GM12878 (cell line): ENCODE measurements around the gene GOLGA6D. TPM values are rescaled to one million over a fixed set of nuclear protein-coding genes. Genes with fewer than 3 reads are reported as not detected.

ENCODE experiments used
- ATAC-seq: fragments of 200-7000 bp; cut with Tn5 transposase; 3 replicates; pipeline ENCODE4 v1.9.1; 2020; ENCODE audit warnings: mild to moderate bottlenecking, moderate library complexity
- BruUV-seq: library from RNA; stranded (reverse); fragments of 400-500 nt; replicated peaks from 2 replicates; lab custom pipeline; 2021; lab: Mats Ljungman, UMichigan
- CTCF ChIA-PET: fragments of 300-600 bp; sonication (Branson Sonifier 250); formaldehyde crosslinking; extraction: SDS; loops from one replicate; lab custom pipeline; 2021; ENCODE audit warnings: inconsistent platforms; lab: Yijun Ruan, JAX
- POLR2A ChIA-PET: fragments of 350-600 bp; formaldehyde crosslinking; extraction: SDS; loops from one replicate; lab custom pipeline; 2021; ENCODE audit warnings: inconsistent platforms; lab: Charles Lee
- RAD21 ChIA-PET: fragments of 300-600 bp; sonication (Branson Sonifier 250); formaldehyde crosslinking; loops from one replicate; lab custom pipeline; 2023; ENCODE audit warnings: antibody characterized with exemption; ENCODE audit not compliant: unreplicated experiment; lab: Charles Lee
- SMC1A ChIA-PET: fragments of 300-600 bp; sonication (Branson Sonifier 250); formaldehyde crosslinking; loops from one replicate; lab custom pipeline; 2023; ENCODE audit not compliant: unreplicated experiment, uncharacterized antibody; lab: Charles Lee
- DNase-seq: peaks from one replicate; pipeline ENCODE4 v3.0.0-alpha.2; 2011; ENCODE audit warnings: low read depth, low spot score
- FAIRE-seq: peaks from 3 replicates; lab custom pipeline; 2011; peaks lifted over from hg19 to GRCh38; lab: Jason Lieb, UNC
- H2AFZ ChIP-seq: 2 replicates; pipeline ENCODE4 v1.6.0; 2011; ENCODE audit warnings: low read depth, low read length, control low read depth; ENCODE audit not compliant: control insufficient read depth
- H3K27ac ChIP-seq: 2 replicates; pipeline ENCODE4 v1.5.1; 2011; ENCODE audit warnings: control low read depth; ENCODE audit not compliant: control insufficient read depth, insufficient read depth
- H3K27me3 ChIP-seq, 2 experiments: replicated peaks in 1 of 2; 2 replicates each; pipeline versions ENCODE4 v1.6.0 to v1.6.1; 2011; ENCODE audit warnings: low read length in 1 of 2; ENCODE audit not compliant: control insufficient read depth in 2 of 2, insufficient read depth in 2 of 2
- H3K36me3 ChIP-seq, 2 experiments: 2 replicates each; pipeline ENCODE4 v1.5.1; 2011; ENCODE audit warnings: low read length in 1 of 2; ENCODE audit not compliant: control insufficient read depth in 2 of 2, insufficient read depth in 2 of 2
- H3K4me1 ChIP-seq: 2 replicates; pipeline ENCODE4 v1.6.1; 2011; ENCODE audit warnings: mild to moderate bottlenecking, low read length, moderate library complexity, mixed read lengths; ENCODE audit not compliant: control insufficient read depth, insufficient read depth
- H3K4me2 ChIP-seq: 2 replicates; pipeline ENCODE4 v1.6.0; 2011; ENCODE audit warnings: control low read depth; ENCODE audit not compliant: control insufficient read depth, insufficient read depth
- H3K4me3 ChIP-seq: fragments of 200-600 bp; sonication (generic); 2 replicates; pipeline ENCODE4 v1.5.1; 2016
- H3K79me2 ChIP-seq: 2 replicates; pipeline ENCODE4 v1.6.0; 2011; ENCODE audit warnings: low read length; ENCODE audit not compliant: control insufficient read depth, insufficient read depth
- H3K9ac ChIP-seq: 2 replicates; pipeline ENCODE4 v1.8.0; 2011; ENCODE audit warnings: low read length, control low read depth, mixed read lengths; ENCODE audit not compliant: control insufficient read depth, insufficient read depth
- H3K9me3 ChIP-seq: replicated peaks from 3 replicates; pipeline ENCODE4 v1.5.1; 2011; ENCODE audit warnings: mild to moderate bottlenecking, low read length; ENCODE audit not compliant: control insufficient read depth, insufficient read depth
- H4K20me1 ChIP-seq: 2 replicates; pipeline ENCODE4 v1.6.0; 2011; ENCODE audit not compliant: control insufficient read depth, insufficient read depth
- E2F8 ChIP-seq: fragments of 450-650 bp; IDR thresholded peaks from 2 replicates; pipeline ENCODE4 v1.6.1; 2018; ENCODE audit warnings: mild to moderate bottlenecking, low read depth, moderate library complexity; ENCODE audit not compliant: partially characterized antibody
- EP300 ChIP-seq, 2 experiments: fragments of 150-350 bp in 1 of 2; IDR thresholded peaks; 2 replicates each; pipeline ENCODE4 v1.6.1; 2011 to 2012; ENCODE audit warnings: low read depth in 2 of 2, low read length in 2 of 2, borderline replicate concordance in 1 of 2, improper control_type of control experiment in 1 of 2, inconsistent platforms in 1 of 2; ENCODE audit not compliant: control insufficient read depth in 1 of 2
- NBN ChIP-seq: fragments of 450-650 bp; IDR thresholded peaks from 2 replicates; pipeline ENCODE4 v1.6.1; 2016
- SMAD1 ChIP-seq: fragments of 450-650 bp; IDR thresholded peaks from 2 replicates; pipeline ENCODE4 v1.6.1; 2018; ENCODE audit warnings: mild to moderate bottlenecking, low read depth; ENCODE audit not compliant: partially characterized antibody
- TBL1XR1 ChIP-seq: IDR thresholded peaks from 2 replicates; pipeline ENCODE4 v1.6.1; 2012; ENCODE audit warnings: low read depth, low read length, improper control_type of control experiment
- ZNF24 ChIP-seq: fragments of 450-650 bp; IDR thresholded peaks from 2 replicates; pipeline ENCODE4 v1.6.1; 2017; ENCODE audit warnings: antibody characterized with exemption, mild to moderate bottlenecking
- WGBS: methylation state at CpG from one replicate; pipeline ENCODE4 v1.1.6; 2016; ENCODE audit warnings: low lambda C conversion rate; ENCODE audit not compliant: insufficient replicate concordance, insufficient coverage; ENCODE audit errors: missing lambda C conversion rate; 5-methylcytosine and 5-hydroxymethylcytosine counted together
- in situ Hi-C: fragments of 300-500 bp; cut with MboI; formaldehyde crosslinking; loops from 9 replicates; pipeline ENCODE4 v1.14.3; 2018; ENCODE audit warnings: mixed read lengths
- intact Hi-C: fragments of 100-400 bp; cut with micrococcal nuclease; formaldehyde crosslinking; loops from one replicate; pipeline ENCODE4 v1.14.2; 2022; ENCODE audit not compliant: unreplicated experiment
- polyA plus RNA-seq, 11 experiments: library from polyadenylated mRNA; depleted of rRNA in 4 of 11; unstranded in 6 of 11; stranded (reverse) in 5 of 11; fragments of >200 nt; fragmentation: Nextera tagmentation in 4 of 11; fragmentation: Illumina TruSeq in 1 of 11; extraction: Ambion mirVana in 4 of 11; extraction: Trizol in 1 of 11; gene quantifications; 1 replicate in 1 of 11; 2 replicates in 10 of 11; pipeline versions ENCODE4 v1.2.1 to v1.2.3, GENCODE V29; 2011 to 2016; ENCODE audit warnings: inconsistent platforms in 2 of 11, missing spikeins in 2 of 11, low read depth in 1 of 11
- total RNA-seq, 4 experiments: library from RNA; depleted of rRNA in 3 of 4; stranded (reverse); fragments of >200 nt in 3 of 4; fragmentation: Illumina TruSeq in 1 of 4; extraction: Trizol in 1 of 4; gene quantifications; 2 replicates each; pipeline versions ENCODE4 v1.2.1 to v1.2.3, GENCODE V29; 2013 to 2021

GOLGA6D gene
- total and polyA plus RNA-seq, 10 of the 15 experiments (the other 5 are each of a cell fraction or from before 2014, with no cell fraction given), result not detected

DNA sequence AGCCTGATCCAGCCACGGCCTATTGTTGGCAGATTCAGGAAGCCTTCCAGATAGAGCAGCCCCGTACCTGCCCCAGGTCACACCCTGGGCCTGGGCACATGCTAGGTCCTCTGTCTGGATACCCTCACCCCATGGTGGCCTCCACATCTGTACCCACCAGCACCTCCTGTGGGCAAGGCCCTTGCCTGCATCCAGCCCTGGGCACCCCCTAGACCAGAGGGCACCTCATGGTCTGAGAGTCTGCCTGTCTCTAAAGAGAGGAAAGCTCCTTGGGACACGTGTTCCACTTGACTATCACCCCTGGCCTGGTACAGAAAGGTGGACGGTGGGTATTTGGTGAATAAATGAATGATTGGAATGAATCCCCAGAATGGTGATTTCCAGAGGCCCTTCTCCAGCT, 44.4 kb downstream of the GOLGA6D start:
- Histone ChIP-seq H3K4me2 (no peak overlapping the region), H2AFZ (no peak overlapping the region), H3K9ac (no peak overlapping the region), H3K27ac (no peak overlapping the region), H3K4me3 (no peak overlapping the region), H3K9me3 (no peaks in the 10 kb centered on the region), H3K4me1 (no peaks in the 10 kb centered on the region), H3K27me3 (no peaks in the 10 kb centered on the region), H3K36me3 (no peaks in the 10 kb centered on the region), H3K79me2 (no peaks in the 10 kb centered on the region)
- no TSS peak for BruUV-seq
- 39% methylated on average over 4 of the region's 4 CpGs for WGBS
- in situ Hi-C loops, result no loop called here
- no peak for ATAC-seq
- no peak for FAIRE-seq
- ChIA-PET RAD21 (no interaction called here), CTCF (interaction anchor here (2.9 kb wide), 1 partner anchor 42 kb away, joined by 8 read pairs; the partner anchor contains the start of gene MAN2C1), POLR2A (no interaction called here)
- no peak for DNase-seq
- no peak for TF ChIP-seq ZNF24
- no peak for TF ChIP-seq TBL1XR1
- TF ChIP-seq E2F8, result no peak
- TF ChIP-seq NBN, result no peak
- no peak for TF ChIP-seq EP300 (IDR thresholded peaks at IDR 0.05; ENCODE audit: borderline replicate concordance in 1 of 2, control insufficient read depth in 1 of 2, low read depth in 2 of 2, low read length in 2 of 2)
- TF ChIP-seq SMAD1, result no peak
- TF ChIP-seq, all 136 proteins: peak for 0
- no peaks in the 10 kb centered on the region for H4K20me1 ChIP-seq
- intact Hi-C loops, result no loop called here
- SMC1A ChIA-PET, result no interaction called here
